ENCODE results near the gene AK1.

Gene AK1

GRCh38 chr9:127829205-127829906 lies 48.1 kb downstream of the AK1 start:
- H3K9me2 ChIP-seq (replicated peaks; ENCODE audit: insufficient read depth, low read length), result no peaks in the 10 kb centered on the region
- no peak overlapping the region for H3K4me2 ChIP-seq (ENCODE audit: low read depth, low read length)
- no peak overlapping the region for H3K9ac ChIP-seq (ENCODE audit: low read length)
- H3K4me1 ChIP-seq (ENCODE audit: low read length), result no peaks in the 10 kb centered on the region
- TF ChIP-seq CTCF (IDR thresholded peaks at IDR 0.05; ENCODE audit: low read length) (no peak), EZH2 (optimal IDR thresholded peaks at IDR 0.05; ENCODE audit: low read depth, low read length) (no peak), EZH2phosphoT487 (IDR thresholded peaks at IDR 0.05; ENCODE audit: low read length) (no peak)
- DNase-seq, result no peak
- H3K27ac ChIP-seq (ENCODE audit: low read length), result no peak overlapping the region
- H3K4me3 ChIP-seq (ENCODE audit: low read length), result no peak overlapping the region
- H3K27me3 ChIP-seq (replicated peaks; ENCODE audit: insufficient read depth, low read length), result no peaks in the 10 kb centered on the region; the same call in 1 of the 2 replicates
- no peaks in the 10 kb centered on the region for H3K9me3 ChIP-seq (replicated peaks; ENCODE audit: insufficient read depth, low read length)
- no peaks in the 10 kb centered on the region for H3F3A ChIP-seq (ENCODE audit: insufficient read depth, low read length)
- no peak overlapping the region for H2AFZ ChIP-seq (ENCODE audit: low read length)
- H3K36me3 ChIP-seq (replicated peaks; ENCODE audit: insufficient read depth, low read length), result no peaks in the 10 kb centered on the region
- H4K20me1 ChIP-seq (ENCODE audit: insufficient read depth, low read length), result no peaks in the 10 kb centered on the region
- H3K79me2 ChIP-seq (ENCODE audit: low read length), result no peaks in the 10 kb centered on the region

DNA sequence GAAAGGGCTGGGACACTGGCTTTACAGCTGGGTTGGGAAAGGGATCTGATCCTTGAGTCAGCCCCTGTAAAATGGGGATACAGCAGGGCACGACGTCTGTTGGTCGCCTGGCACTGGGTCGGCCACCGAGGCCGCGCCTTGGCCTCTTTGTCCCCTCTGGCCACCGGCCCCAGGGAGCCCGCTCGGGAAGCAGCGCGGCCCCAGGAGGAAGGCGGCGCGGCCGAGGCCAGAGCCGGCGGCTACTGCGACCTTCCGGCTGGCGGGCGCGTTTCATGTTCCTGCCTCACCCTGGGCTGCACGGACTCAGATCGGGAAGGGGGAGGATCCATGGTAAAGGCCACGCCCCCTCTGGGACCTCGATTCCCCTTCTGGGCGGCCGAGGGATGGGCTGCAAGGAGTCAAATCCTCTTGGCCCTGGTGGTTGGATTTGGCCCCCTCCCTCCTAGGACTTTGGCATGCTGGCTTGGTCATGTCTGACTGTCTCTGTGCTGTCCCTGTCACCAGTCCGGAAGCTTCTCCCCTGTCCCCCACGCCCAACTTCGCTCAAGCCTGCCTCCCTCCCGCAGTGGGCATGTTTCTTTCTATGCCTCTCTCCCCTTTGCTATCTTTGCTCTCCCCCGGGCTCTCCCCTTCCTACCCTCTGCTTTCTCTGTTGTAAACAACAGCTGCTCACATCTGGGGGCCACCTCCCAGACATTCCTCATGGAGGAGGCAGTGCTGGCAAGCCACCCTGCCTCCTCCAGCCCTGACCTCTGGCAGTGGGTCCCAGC lies 49.0 kb downstream of the AK1 start:
- no peaks in the 10 kb centered on the region for H3K9me2 ChIP-seq (replicated peaks; ENCODE audit: insufficient read depth, low read length)
- H3K4me2 ChIP-seq (ENCODE audit: low read depth, low read length), result no peak overlapping the region
- H3F3A ChIP-seq (ENCODE audit: insufficient read depth, low read length), result no peaks in the 10 kb centered on the region
- no peak overlapping the region for H3K27ac ChIP-seq (ENCODE audit: low read length)
- no peaks in the 10 kb centered on the region; the same call in 1 of the 2 replicates for H3K27me3 ChIP-seq (replicated peaks; ENCODE audit: insufficient read depth, low read length)
- H3K9ac ChIP-seq (ENCODE audit: low read length), result no peak overlapping the region
- H3K4me1 ChIP-seq (ENCODE audit: low read length), result no peaks in the 10 kb centered on the region
- H3K79me2 ChIP-seq (ENCODE audit: low read length), result no peaks in the 10 kb centered on the region
- no peaks in the 10 kb centered on the region for H3K9me3 ChIP-seq (replicated peaks; ENCODE audit: insufficient read depth, low read length)
- no peak overlapping the region for H3K4me3 ChIP-seq (ENCODE audit: low read length)
- no peak overlapping the region for H2AFZ ChIP-seq (ENCODE audit: low read length)
- no peaks in the 10 kb centered on the region for H4K20me1 ChIP-seq (ENCODE audit: insufficient read depth, low read length)
- no peak for DNase-seq
- TF ChIP-seq EZH2 (optimal IDR thresholded peaks at IDR 0.05; ENCODE audit: low read depth, low read length), result no peak
- no peaks in the 10 kb centered on the region for H3K36me3 ChIP-seq (replicated peaks; ENCODE audit: insufficient read depth, low read length)

- H3K4me1 ChIP-seq (ENCODE audit: low read length), result no peaks in the 10 kb centered on the region
- H4K20me1 ChIP-seq (ENCODE audit: insufficient read depth, low read length), result no peaks in the 10 kb centered on the region
- no peak overlapping the region for H3K4me2 ChIP-seq (ENCODE audit: low read depth, low read length)
Measured at GRCh38 chr9:127826253-127826913, 51.1 kb downstream of the AK1 start.

More at GRCh38 chr9:127826253-127826913, 51.1 kb downstream of the AK1 start:
- Histone ChIP-seq H3K4me3 (ENCODE audit: low read length) (no peak overlapping the region), H3F3A (ENCODE audit: insufficient read depth, low read length) (0 out of 2 replicates have a peak, but pooled peaks cover 3% of the 10 kb centered on the region), H3K9me2 (replicated peaks; ENCODE audit: insufficient read depth, low read length) (no peaks in the 10 kb centered on the region), H2AFZ (ENCODE audit: low read length) (no peak overlapping the region), H3K9me3 (replicated peaks; ENCODE audit: insufficient read depth, low read length) (no peaks in the 10 kb centered on the region), H3K36me3 (replicated peaks; ENCODE audit: insufficient read depth, low read length) (no peaks in the 10 kb centered on the region), H3K27ac (ENCODE audit: low read length) (no peak overlapping the region), H3K79me2 (ENCODE audit: low read length) (no peaks in the 10 kb centered on the region), H3K9ac (ENCODE audit: low read length) (no peak overlapping the region), H3K27me3 (replicated peaks; ENCODE audit: insufficient read depth, low read length) (no peaks in the 10 kb centered on the region; the same call in 1 of the 2 replicates)
- TF ChIP-seq EZH2 (optimal IDR thresholded peaks at IDR 0.05; ENCODE audit: low read depth, low read length) (no peak), EZH2phosphoT487 (IDR thresholded peaks at IDR 0.05; ENCODE audit: low read length) (no peak), CTCF (IDR thresholded peaks at IDR 0.05; ENCODE audit: low read length) (no peak)
- no peak for DNase-seq
